ENCODE results near the gene PGGHG. TPM values are rescaled to one million over a fixed set of nuclear protein-coding genes. Genes with fewer than 3 reads are reported as not detected.
"Not testable (repeated sequence)": the region's sequence is repeated elsewhere in the genome, so short reads cannot be mapped to it uniquely, and the experiment has no call there.

PGGHG gene
- total and polyA plus RNA-seq, 7 donors, result 2.7 to 8.6 (median 4.0) TPM

- no peak for ATAC-seq
- Histone ChIP-seq H3K4me1 (peaks cover 13% of the 10 kb centered on the region), H3K36me3 (ENCODE audit: insufficient read depth in 1 of 2, low read depth in 1 of 2) (no peaks in the 10 kb centered on the region), H3K27ac (no peak overlapping the region), H3K9me3 (no peaks in the 10 kb centered on the region), H3K4me3 (no peak overlapping the region), H3K27me3 (ENCODE audit: insufficient read depth in 3 of 3, low read length in 2 of 3) (peaks cover 0 to 10% (median 5%) of the 10 kb centered on the region in 3 donors)
- 60 to 67% (median 61%) methylated on average over 11 of the region's 11 CpGs for WGBS, 3 donors
- no peak for TF ChIP-seq CTCF (IDR thresholded peaks at IDR 0.05)
- no peak for DNase-seq
- intact Hi-C loops (cut with DNase I), result no loop called here
Observed at GRCh38 chr11:324156-324555, 35.2 kb downstream of the PGGHG start.

GRCh38 chr11:324593-325517 is 35.9 kb downstream of the PGGHG start:
- H3K36me3 ChIP-seq (ENCODE audit: insufficient read depth in 1 of 2, low read depth in 1 of 2); ATAC-seq; H3K27me3 ChIP-seq (ENCODE audit: insufficient read depth in 3 of 3, low read length in 2 of 3); H3K9me3 ChIP-seq; intact Hi-C loops (cut with DNase I): not testable (repeated sequence)
- peak overlapping the region; percentile 61 for H3K27ac ChIP-seq
- H3K4me3 ChIP-seq, result peak overlapping the region; percentile 11
- DNase-seq, result peak; percentile 69 to 78
- 37 to 54% (median 45%) methylated on average over 26 to 28 of the region's 34 CpGs for WGBS, 3 donors
- peaks cover 13% of the 10 kb centered on the region for H3K4me1 ChIP-seq

- 71 to 84% (median 76%) methylated on average over 30 of the region's 30 CpGs for whole genome bisulfite sequencing, 3 donors
- intact Hi-C loops (cut with DNase I), result no loop called here
- no peak for DNase-seq
- ATAC-seq, result peak in 1 of 4 donors; percentile 12
- Histone ChIP-seq H3K27ac (peak overlapping the region; percentile 76), H3K9me3 (no peaks in the 10 kb centered on the region), H3K36me3 (ENCODE audit: insufficient read depth in 1 of 2, low read depth in 1 of 2) (no peaks in the 10 kb centered on the region), H3K4me3 (no peak overlapping the region), H3K27me3 (ENCODE audit: insufficient read depth in 3 of 3, low read length in 2 of 3) (peaks cover 0 to 6% (median 4%) of the 10 kb centered on the region in 3 donors), H3K4me1 (peaks cover 13% of the 10 kb centered on the region)
- no peak for TF ChIP-seq CTCF (IDR thresholded peaks at IDR 0.05)
Observed at GRCh38 chr11:325796-326591, 37.1 kb downstream of the PGGHG start.

GRCh38 chr11:326592-326841 is 37.6 kb downstream of the PGGHG start:
- no peak overlapping the region for H3K4me3 ChIP-seq
- intact Hi-C loops (cut with DNase I), result no loop called here
- TF ChIP-seq CTCF (IDR thresholded peaks at IDR 0.05), result no peak
- 58 to 66% (median 58%) methylated on average over 6 of the region's 6 CpGs for WGBS, 3 donors
- no peak for DNase-seq
- peak in 3 of 4 donors; percentile 11 to 35 (median 27) for ATAC-seq
- H3K27ac ChIP-seq, result peak overlapping the region; percentile 76
- no peaks in the 10 kb centered on the region for H3K36me3 ChIP-seq (ENCODE audit: insufficient read depth in 1 of 2, low read depth in 1 of 2)
- H3K27me3 ChIP-seq (ENCODE audit: insufficient read depth in 3 of 3, low read length in 2 of 3), result peaks cover 0 to 6% (median 3%) of the 10 kb centered on the region in 3 donors
- H3K9me3 ChIP-seq, result no peaks in the 10 kb centered on the region
- H3K4me1 ChIP-seq, result peaks cover 13% of the 10 kb centered on the region

Data from psoas muscle (tissue), 8 donors.